Measurements from ENCODE around the gene DSCAML1. TPM values are rescaled to one million over a fixed set of nuclear protein-coding genes. Genes with fewer than 3 reads are reported as not detected.

DSCAML1 gene
- total RNA-seq, 2 donors from 2014 or later: 0.33 to 1.6 TPM

- DNase-seq (no peak), ATAC-seq (no peak)
- Histone ChIP-seq H3K36me3 (replicated peaks in 1 of 2; ENCODE audit: insufficient read depth in 1 of 2, low read depth in 2 of 2) (no peaks in the 10 kb centered on the region), H3K9me3 (no peaks in the 10 kb centered on the region), H3K4me1 (no peaks in the 10 kb centered on the region), H3K4me3 (no peak overlapping the region), H3K27ac (no peak overlapping the region), H3K27me3 (no peaks in the 10 kb centered on the region)
- 64 to 67% methylated on average over 3 to 4 of the region's 4 CpGs for WGBS, 2 donors
- intact Hi-C loops (cut with DNase I): no loop called here
- TF ChIP-seq POLR2A (IDR thresholded peaks at IDR 0.05): no peak
- TF ChIP-seq, protein P1, sequence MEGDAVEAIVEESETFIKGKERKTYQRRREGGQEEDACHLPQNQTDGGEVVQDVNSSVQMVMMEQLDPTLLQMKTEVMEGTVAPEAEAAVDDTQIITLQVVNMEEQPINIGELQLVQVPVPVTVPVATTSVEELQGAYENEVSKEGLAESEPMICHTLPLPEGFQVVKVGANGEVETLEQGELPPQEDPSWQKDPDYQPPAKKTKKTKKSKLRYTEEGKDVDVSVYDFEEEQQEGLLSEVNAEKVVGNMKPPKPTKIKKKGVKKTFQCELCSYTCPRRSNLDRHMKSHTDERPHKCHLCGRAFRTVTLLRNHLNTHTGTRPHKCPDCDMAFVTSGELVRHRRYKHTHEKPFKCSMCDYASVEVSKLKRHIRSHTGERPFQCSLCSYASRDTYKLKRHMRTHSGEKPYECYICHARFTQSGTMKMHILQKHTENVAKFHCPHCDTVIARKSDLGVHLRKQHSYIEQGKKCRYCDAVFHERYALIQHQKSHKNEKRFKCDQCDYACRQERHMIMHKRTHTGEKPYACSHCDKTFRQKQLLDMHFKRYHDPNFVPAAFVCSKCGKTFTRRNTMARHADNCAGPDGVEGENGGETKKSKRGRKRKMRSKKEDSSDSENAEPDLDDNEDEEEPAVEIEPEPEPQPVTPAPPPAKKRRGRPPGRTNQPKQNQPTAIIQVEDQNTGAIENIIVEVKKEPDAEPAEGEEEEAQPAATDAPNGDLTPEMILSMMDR (IDR thresholded peaks at IDR 0.05): no peak
Observed at GRCh38 chr11:117710211-117710610, 86.8 kb downstream of the DSCAML1 start.

GRCh38 chr11:117706322-117706814 lies 90.6 kb downstream of the DSCAML1 start:
- DNase-seq: no peak
- no peak for ATAC-seq
- no peaks in the 10 kb centered on the region for H3K9me3 ChIP-seq
- H3K27ac ChIP-seq: no peak overlapping the region
- peaks cover 7% of the 10 kb centered on the region for H3K4me1 ChIP-seq
- no peak overlapping the region for H3K4me3 ChIP-seq
- H3K36me3 ChIP-seq (replicated peaks in 1 of 2; ENCODE audit: insufficient read depth in 1 of 2, low read depth in 2 of 2): no peaks in the 10 kb centered on the region
- no peaks in the 10 kb centered on the region for H3K27me3 ChIP-seq
- 79 to 88% methylated on average over 12 of the region's 12 CpGs for WGBS, 2 donors
- TF ChIP-seq, protein P1 (IDR thresholded peaks at IDR 0.05): no peak
- TF ChIP-seq POLR2A (IDR thresholded peaks at IDR 0.05): no peak
- intact Hi-C loops (cut with DNase I): no loop called here

- Histone ChIP-seq H3K4me1 (peaks cover 7% of the 10 kb centered on the region), H3K9me3 (no peaks in the 10 kb centered on the region), H3K27ac (no peak overlapping the region), H3K4me3 (no peak overlapping the region), H3K27me3 (no peaks in the 10 kb centered on the region), H3K36me3 (replicated peaks in 1 of 2; ENCODE audit: insufficient read depth in 1 of 2, low read depth in 2 of 2) (no peaks in the 10 kb centered on the region)
- no peak for TF ChIP-seq POLR2A (IDR thresholded peaks at IDR 0.05)
- TF ChIP-seq, protein P1 (IDR thresholded peaks at IDR 0.05): no peak
- intact Hi-C loops (cut with DNase I): no loop called here
- ATAC-seq (no peak), DNase-seq (no peak)
- 88% methylated on average over 6 of the region's 6 CpGs for WGBS, 2 donors
Observed at GRCh38 chr11:117705866-117706265, 91.2 kb downstream of the DSCAML1 start.

DNA sequence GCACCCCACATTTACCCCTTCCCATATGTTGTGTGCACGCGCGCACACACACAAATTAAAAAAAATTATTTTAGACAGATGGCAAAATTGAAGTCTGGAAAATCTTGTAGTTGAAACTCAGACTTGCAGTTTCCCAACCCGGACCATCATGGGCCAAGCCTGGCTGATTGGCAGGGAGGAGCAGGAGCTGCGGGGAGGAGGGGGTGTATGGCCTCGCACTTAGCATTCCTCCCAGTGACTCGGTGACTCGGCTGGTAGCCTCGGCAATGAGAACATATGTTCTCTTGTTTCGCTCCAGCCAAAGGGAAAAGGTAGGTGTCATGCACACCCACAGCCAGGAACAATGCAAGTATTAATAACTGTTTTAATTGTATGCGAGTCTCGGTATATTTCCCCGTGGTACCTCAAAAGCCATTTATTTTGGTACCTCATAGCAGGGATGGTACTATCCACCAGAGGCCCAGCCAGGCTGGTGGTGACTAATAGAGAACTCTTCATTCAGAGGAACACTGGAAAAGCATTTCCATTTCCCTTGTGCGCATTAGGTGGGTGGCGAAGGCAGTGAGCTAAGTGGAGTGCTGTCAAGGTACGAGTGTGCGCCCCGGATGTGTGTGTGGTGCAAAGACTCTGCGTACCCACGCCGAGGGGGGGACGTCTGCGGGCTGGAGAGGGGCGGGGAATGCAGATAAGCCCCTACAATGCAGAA lies 92.5 kb downstream of the DSCAML1 start:
- DNase-seq: peak in 2 of 4 donors; percentile 33 to 41
- TF ChIP-seq, protein P1 (IDR thresholded peaks at IDR 0.05): no peak
- TF ChIP-seq POLR2A (IDR thresholded peaks at IDR 0.05): no peak
- WGBS, 2 donors: 69% methylated on average over 24 of the region's 24 CpGs
- no peaks in the 10 kb centered on the region for H3K27me3 ChIP-seq
- intact Hi-C loops (cut with DNase I): no loop called here
- no peaks in the 10 kb centered on the region for H3K36me3 ChIP-seq (replicated peaks in 1 of 2; ENCODE audit: insufficient read depth in 1 of 2, low read depth in 2 of 2)
- no peaks in the 10 kb centered on the region for H3K9me3 ChIP-seq
- H3K4me3 ChIP-seq: no peak overlapping the region
- no peak for ATAC-seq
- H3K27ac ChIP-seq: no peak overlapping the region
- peaks cover 7% of the 10 kb centered on the region for H3K4me1 ChIP-seq
